Measurements from ENCODE around the gene UCP2.
"Not testable (repeated sequence)": the region's sequence is repeated elsewhere in the genome, so short reads cannot be mapped to it uniquely, and the experiment has no call there.

The UCP2 gene

GRCh38 chr11:73939096-73939495 lies 43.5 kb downstream of the UCP2 start:
- DNase-seq, result no peak

GRCh38 chr11:73936047-73936446 lies 46.6 kb downstream of the UCP2 start:
- not testable (repeated sequence) for DNase-seq

GRCh38 chr11:73932781-73933180 lies 49.9 kb downstream of the UCP2 start:
- no peak for DNase-seq

GRCh38 chr11:73931951-73932350 lies 50.7 kb downstream of the UCP2 start:
- no peak for DNase-seq

GRCh38 chr11:73931039-73931645 lies 51.5 kb downstream of the UCP2 start:
- DNase-seq, result peak; percentile 53

GRCh38 chr11:73929388-73929787 lies 53.3 kb downstream of the UCP2 start:
- DNase-seq, result no peak

Data from COR-L47 (cell line).